Lower leg skin (tissue), 4 donors: ENCODE measurements around the gene TRIM71. TPM values are rescaled to one million over a fixed set of nuclear protein-coding genes. Genes with fewer than 3 reads are reported as not detected.
A peak's percentile ranks its signal among the peaks of the same experiment; 100 is the strongest.
"Not testable (repeated sequence)": the region's sequence is repeated elsewhere in the genome, so short reads cannot be mapped to it uniquely, and the experiment has no call there.

Source experiments
- DNase-seq, 2 donors: peaks; one replicate each; pipeline ENCODE4 v3.0.0-alpha.2; 2019; ENCODE audit warnings: low spot score in 2 of 2
- H3K4me3 ChIP-seq: fragments of 200-600 bp; sonication (generic); 2 replicates; pipeline ENCODE4 v1.5.1; 2017; ENCODE audit warnings: mild to moderate bottlenecking, low read depth; ENCODE audit not compliant: poor library complexity, severe bottlenecking
- POLR2A ChIP-seq, 2 donors: fragments of 450-650 bp; IDR thresholded peaks; one replicate each; pipeline ENCODE4 v1.6.1; 2016 to 2017; ENCODE audit warnings: antibody characterized with exemption in 2 of 2, mild to moderate bottlenecking in 1 of 2, moderate library complexity in 1 of 2
- WGBS, 2 donors: methylation state at CpG; one replicate each; pipeline ENCODE4 v1.1.5; 2018; 5-methylcytosine and 5-hydroxymethylcytosine counted together
- intact Hi-C: fragments of 100-400 bp; cut with DNase I; formaldehyde crosslinking; loops from one replicate; pipeline ENCODE4 v1.15.0; 2023; ENCODE audit warnings: low total_unique reads
- total RNA-seq, 4 donors: library from RNA; depleted of rRNA; stranded (reverse); fragments of >200 nt; gene quantifications; one replicate each; pipeline ENCODE4 v1.1.0, GENCODE V29; 2016
- TF ChIP-seq, protein P1 (sequence below), 3 donors: fragments of 450-650 bp; IDR thresholded peaks; one replicate each; pipeline ENCODE4 v1.5.1; 2016; ENCODE audit warnings: antibody characterized with exemption in 3 of 3, mild to moderate bottlenecking in 3 of 3, moderate library complexity in 2 of 3

Gene TRIM71
- total RNA-seq, 4 donors from 2014 or later, result 0.03 TPM; not detected in 3

- no peak for TF ChIP-seq POLR2A (IDR thresholded peaks at IDR 0.05)
- TF ChIP-seq, protein P1, sequence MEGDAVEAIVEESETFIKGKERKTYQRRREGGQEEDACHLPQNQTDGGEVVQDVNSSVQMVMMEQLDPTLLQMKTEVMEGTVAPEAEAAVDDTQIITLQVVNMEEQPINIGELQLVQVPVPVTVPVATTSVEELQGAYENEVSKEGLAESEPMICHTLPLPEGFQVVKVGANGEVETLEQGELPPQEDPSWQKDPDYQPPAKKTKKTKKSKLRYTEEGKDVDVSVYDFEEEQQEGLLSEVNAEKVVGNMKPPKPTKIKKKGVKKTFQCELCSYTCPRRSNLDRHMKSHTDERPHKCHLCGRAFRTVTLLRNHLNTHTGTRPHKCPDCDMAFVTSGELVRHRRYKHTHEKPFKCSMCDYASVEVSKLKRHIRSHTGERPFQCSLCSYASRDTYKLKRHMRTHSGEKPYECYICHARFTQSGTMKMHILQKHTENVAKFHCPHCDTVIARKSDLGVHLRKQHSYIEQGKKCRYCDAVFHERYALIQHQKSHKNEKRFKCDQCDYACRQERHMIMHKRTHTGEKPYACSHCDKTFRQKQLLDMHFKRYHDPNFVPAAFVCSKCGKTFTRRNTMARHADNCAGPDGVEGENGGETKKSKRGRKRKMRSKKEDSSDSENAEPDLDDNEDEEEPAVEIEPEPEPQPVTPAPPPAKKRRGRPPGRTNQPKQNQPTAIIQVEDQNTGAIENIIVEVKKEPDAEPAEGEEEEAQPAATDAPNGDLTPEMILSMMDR (IDR thresholded peaks at IDR 0.05), result no peak
- H3K4me3 ChIP-seq, result no peak overlapping the region
- DNase-seq, result peak in 1 of 2 donors; percentile 5
- WGBS, 2 donors, result 86 to 88% methylated on average over 5 of the region's 5 CpGs
- intact Hi-C loops, result no loop called here
These were observed 5.1 kb downstream of the TRIM71 start for GRCh38 chr3:32822609-32823498.

DNA sequence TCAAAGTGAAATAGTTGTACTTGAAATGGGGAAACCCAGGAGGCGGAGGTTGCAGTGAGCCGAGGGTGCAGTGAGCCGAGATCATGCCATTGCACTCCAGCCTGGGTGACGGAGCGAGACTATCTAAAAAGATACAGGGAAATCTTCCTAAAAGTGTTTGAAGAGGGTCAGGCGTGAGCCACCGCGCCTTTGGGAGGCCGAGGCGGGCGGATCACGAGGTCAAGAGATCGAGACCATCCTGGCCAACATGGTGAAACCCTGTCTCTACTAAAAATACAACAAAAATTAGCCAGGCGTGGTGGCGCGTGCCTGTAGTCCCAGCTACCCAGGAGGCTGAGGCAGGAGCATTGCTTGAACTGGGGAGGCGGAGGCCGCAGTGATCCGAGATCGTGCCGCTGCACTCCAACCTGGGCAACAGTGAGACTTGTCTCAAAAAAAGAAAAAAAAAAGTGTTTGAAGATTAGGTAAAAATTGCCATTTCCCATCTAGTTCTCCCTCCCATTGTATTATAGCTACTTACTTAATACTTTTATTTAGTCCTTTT, 5.9 kb downstream of the TRIM71 start:
- WGBS, 2 donors, result 95% methylated on average over 21 of the region's 21 CpGs
- intact Hi-C loops, H3K4me3 ChIP-seq: not testable (repeated sequence)
- peak in 1 of 2 donors; percentile 62 for DNase-seq

DNA sequence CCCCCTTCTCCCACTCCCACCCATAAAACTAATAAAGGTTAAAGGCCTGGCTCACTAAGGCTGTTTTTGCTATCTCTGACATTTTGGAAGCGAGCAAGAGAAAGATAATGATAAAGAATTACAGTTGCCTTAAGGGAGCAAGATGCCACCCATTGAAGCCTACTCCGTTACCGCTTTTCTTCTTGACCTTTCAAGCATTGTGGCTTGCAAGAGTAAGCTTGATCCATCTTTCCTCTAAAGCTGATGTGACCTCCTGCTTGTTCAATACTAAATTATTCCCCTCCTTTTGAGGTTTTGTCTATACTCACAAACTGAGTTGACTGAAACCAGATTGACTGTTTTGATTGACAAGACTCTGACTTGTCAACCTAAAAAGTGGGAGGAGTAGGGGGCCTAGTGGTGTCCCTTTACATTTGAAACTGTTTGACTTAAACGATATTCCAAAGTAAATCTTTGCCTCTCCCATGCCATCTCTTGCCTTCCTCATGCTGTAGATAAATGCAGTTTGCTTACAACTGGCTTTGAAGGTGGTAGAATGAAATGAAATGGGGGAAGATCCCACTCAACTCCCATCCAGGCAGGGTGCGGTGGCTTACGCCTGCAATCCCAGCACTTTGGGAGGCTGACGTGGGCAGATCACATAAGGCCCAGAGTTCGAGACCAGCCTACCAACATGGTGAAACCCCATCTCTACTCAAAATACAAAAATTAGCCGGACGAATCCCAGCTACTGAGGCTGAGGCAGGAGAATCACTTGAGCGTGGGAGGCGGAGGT, 8.0 kb downstream of the TRIM71 start:
- no peak overlapping the region for H3K4me3 ChIP-seq
- TF ChIP-seq, protein P1 (IDR thresholded peaks at IDR 0.05), result no peak
- TF ChIP-seq POLR2A (IDR thresholded peaks at IDR 0.05), result no peak
- intact Hi-C loops, result no loop called here
- WGBS, 2 donors, result 91 to 94% methylated on average over 12 of the region's 12 CpGs
- peak in 1 of 2 donors; percentile 32 for DNase-seq

DNA sequence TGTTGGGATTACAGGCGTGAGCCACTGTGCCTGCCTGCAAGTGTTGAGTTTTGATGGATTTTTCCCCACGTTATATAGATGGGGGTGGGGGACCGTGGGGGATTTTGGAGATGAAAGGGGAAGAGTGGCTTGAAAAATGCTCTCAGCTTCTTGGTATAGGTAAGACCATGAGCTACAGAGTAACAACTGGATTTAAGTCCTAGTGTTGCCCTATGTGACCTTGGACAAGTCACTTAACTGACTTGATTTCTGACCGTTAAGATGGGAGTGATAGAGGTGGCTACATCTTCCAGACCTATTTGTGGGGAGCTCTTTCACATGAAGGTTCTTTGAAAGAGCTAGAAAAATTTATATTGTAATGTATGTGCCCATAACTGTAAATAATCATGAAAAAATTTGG, 13.3 kb downstream of the TRIM71 start:
- intact Hi-C loops, result no loop called here
- TF ChIP-seq POLR2A (IDR thresholded peaks at IDR 0.05), result no peak
- TF ChIP-seq, protein P1 (IDR thresholded peaks at IDR 0.05), result no peak
- DNase-seq, result no peak
- 90 to 94% methylated on average over 4 of the region's 4 CpGs for WGBS, 2 donors
- H3K4me3 ChIP-seq, result no peak overlapping the region

GRCh38 chr3:32831791-32832190, 14.0 kb downstream of the TRIM71 start:
- intact Hi-C loops, result no loop called here
- DNase-seq, result no peak
- 52 to 54% methylated on average over 2 of the region's 2 CpGs for WGBS, 2 donors
- H3K4me3 ChIP-seq, result no peak overlapping the region
- TF ChIP-seq POLR2A (IDR thresholded peaks at IDR 0.05), result no peak
- TF ChIP-seq, protein P1 (IDR thresholded peaks at IDR 0.05), result no peak

- intact Hi-C loops, result no loop called here
- H3K4me3 ChIP-seq, result no peak overlapping the region
- DNase-seq, result no peak
- 91 to 93% methylated on average over 4 of the region's 4 CpGs for WGBS, 2 donors
- TF ChIP-seq POLR2A (IDR thresholded peaks at IDR 0.05), result no peak
- TF ChIP-seq, protein P1 (IDR thresholded peaks at IDR 0.05), result no peak
These were observed 14.4 kb downstream of the TRIM71 start for GRCh38 chr3:32832193-32832592.
